ENCODE measurements around the gene SSBP2.
"Not testable (repeated sequence)": the region's sequence is repeated elsewhere in the genome, so short reads cannot be mapped to it uniquely, and the experiment has no call there.

The SSBP2 gene

GRCh38 chr5:81724108-81724507, 26.8 kb downstream of the SSBP2 start:
- Histone ChIP-seq H3K4me1 (ENCODE audit: control insufficient read depth, insufficient read depth, low read length) (peaks cover 3% of the 10 kb centered on the region), H3K9me3 (ENCODE audit: control insufficient read depth, low read length) (no peaks in the 10 kb centered on the region), H3K9ac (ENCODE audit: low read length) (no peak overlapping the region), H3K27me3 (ENCODE audit: control insufficient read depth, insufficient read depth, low read length) (no peaks in the 10 kb centered on the region), H3K4me3 (ENCODE audit: low read length) (no peak overlapping the region), H3K36me3 (ENCODE audit: control insufficient read depth, insufficient read depth, low read length) (no peaks in the 10 kb centered on the region)

- Histone ChIP-seq H3K36me3 (ENCODE audit: control insufficient read depth, insufficient read depth, low read length) (no peaks in the 10 kb centered on the region), H3K9me3 (ENCODE audit: control insufficient read depth, low read length) (no peaks in the 10 kb centered on the region), H3K4me1 (ENCODE audit: control insufficient read depth, insufficient read depth, low read length) (peaks cover 11% of the 10 kb centered on the region), H3K9ac (ENCODE audit: low read length) (no peak overlapping the region), H3K27me3 (ENCODE audit: control insufficient read depth, insufficient read depth, low read length) (no peaks in the 10 kb centered on the region), H3K4me3 (ENCODE audit: low read length) (no peak overlapping the region)
Observed at GRCh38 chr5:81721049-81721448, 29.8 kb downstream of the SSBP2 start.

- H3K9me3 ChIP-seq (ENCODE audit: control insufficient read depth, low read length), result no peaks in the 10 kb centered on the region
- H3K27me3 ChIP-seq (ENCODE audit: control insufficient read depth, insufficient read depth, low read length), result no peaks in the 10 kb centered on the region
- H3K36me3 ChIP-seq (ENCODE audit: control insufficient read depth, insufficient read depth, low read length), result no peaks in the 10 kb centered on the region
- no peak overlapping the region for H3K4me3 ChIP-seq (ENCODE audit: low read length)
- H3K4me1 ChIP-seq (ENCODE audit: control insufficient read depth, insufficient read depth, low read length), result peaks cover 11% of the 10 kb centered on the region
- H3K9ac ChIP-seq (ENCODE audit: low read length), result no peak overlapping the region
Observed at GRCh38 chr5:81719743-81720345, 31.1 kb downstream of the SSBP2 start.

- H3K4me3 ChIP-seq (ENCODE audit: low read length), result no peak overlapping the region
- H3K9ac ChIP-seq (ENCODE audit: low read length), result no peak overlapping the region
- H3K27me3 ChIP-seq (ENCODE audit: control insufficient read depth, insufficient read depth, low read length), result no peaks in the 10 kb centered on the region
- peaks cover 11% of the 10 kb centered on the region for H3K4me1 ChIP-seq (ENCODE audit: control insufficient read depth, insufficient read depth, low read length)
- H3K36me3 ChIP-seq (ENCODE audit: control insufficient read depth, insufficient read depth, low read length), result no peaks in the 10 kb centered on the region
- no peaks in the 10 kb centered on the region for H3K9me3 ChIP-seq (ENCODE audit: control insufficient read depth, low read length)
Observed at GRCh38 chr5:81718300-81718699, 32.6 kb downstream of the SSBP2 start.

GRCh38 chr5:81717860-81718259, 33.0 kb downstream of the SSBP2 start:
- no peaks in the 10 kb centered on the region for H3K9me3 ChIP-seq (ENCODE audit: control insufficient read depth, low read length)
- H3K9ac ChIP-seq (ENCODE audit: low read length), result no peak overlapping the region
- no peaks in the 10 kb centered on the region for H3K27me3 ChIP-seq (ENCODE audit: control insufficient read depth, insufficient read depth, low read length)
- peaks cover 11% of the 10 kb centered on the region for H3K4me1 ChIP-seq (ENCODE audit: control insufficient read depth, insufficient read depth, low read length)
- H3K36me3 ChIP-seq (ENCODE audit: control insufficient read depth, insufficient read depth, low read length), result no peaks in the 10 kb centered on the region
- H3K4me3 ChIP-seq (ENCODE audit: low read length), result no peak overlapping the region

GRCh38 chr5:81717226-81717625, 33.7 kb downstream of the SSBP2 start:
- no peak overlapping the region for H3K9ac ChIP-seq (ENCODE audit: low read length)
- no peak overlapping the region for H3K4me3 ChIP-seq (ENCODE audit: low read length)
- H3K4me1 ChIP-seq (ENCODE audit: control insufficient read depth, insufficient read depth, low read length), result peaks cover 11% of the 10 kb centered on the region
- no peaks in the 10 kb centered on the region for H3K36me3 ChIP-seq (ENCODE audit: control insufficient read depth, insufficient read depth, low read length)
- H3K9me3 ChIP-seq (ENCODE audit: control insufficient read depth, low read length), result no peaks in the 10 kb centered on the region
- no peaks in the 10 kb centered on the region for H3K27me3 ChIP-seq (ENCODE audit: control insufficient read depth, insufficient read depth, low read length)

- H3K9ac ChIP-seq (ENCODE audit: low read length); H3K9me3 ChIP-seq (ENCODE audit: control insufficient read depth, low read length): not testable (repeated sequence)
Observed at GRCh38 chr5:81714076-81714475, 36.8 kb downstream of the SSBP2 start.

GRCh38 chr5:81708889-81709288, 42.0 kb downstream of the SSBP2 start:
- no peak overlapping the region for H3K4me3 ChIP-seq (ENCODE audit: low read length)
- no peaks in the 10 kb centered on the region for H3K4me1 ChIP-seq (ENCODE audit: control insufficient read depth, insufficient read depth, low read length)
- H3K9me3 ChIP-seq (ENCODE audit: control insufficient read depth, low read length), result no peaks in the 10 kb centered on the region
- no peak overlapping the region for H3K9ac ChIP-seq (ENCODE audit: low read length)
- no peaks in the 10 kb centered on the region for H3K27me3 ChIP-seq (ENCODE audit: control insufficient read depth, insufficient read depth, low read length)
- no peaks in the 10 kb centered on the region for H3K36me3 ChIP-seq (ENCODE audit: control insufficient read depth, insufficient read depth, low read length)

More at GRCh38 chr5:81714076-81714475, 36.8 kb downstream of the SSBP2 start:
- not testable (repeated sequence) for H3K4me3 ChIP-seq (ENCODE audit: low read length); H3K27me3 ChIP-seq (ENCODE audit: control insufficient read depth, insufficient read depth, low read length); H3K36me3 ChIP-seq (ENCODE audit: control insufficient read depth, insufficient read depth, low read length); H3K4me1 ChIP-seq (ENCODE audit: control insufficient read depth, insufficient read depth, low read length)

GRCh38 chr5:81703840-81704239, 47.1 kb downstream of the SSBP2 start:
- no peaks in the 10 kb centered on the region for H3K36me3 ChIP-seq (ENCODE audit: control insufficient read depth, insufficient read depth, low read length)

GRCh38 chr5:81700166-81700565, 50.7 kb downstream of the SSBP2 start:
- H3K4me1 ChIP-seq (ENCODE audit: control insufficient read depth, insufficient read depth, low read length), result no peaks in the 10 kb centered on the region

More at GRCh38 chr5:81703840-81704239, 47.1 kb downstream of the SSBP2 start:
- Histone ChIP-seq H3K27me3 (ENCODE audit: control insufficient read depth, insufficient read depth, low read length) (no peaks in the 10 kb centered on the region), H3K9ac (ENCODE audit: low read length) (no peak overlapping the region), H3K4me3 (ENCODE audit: low read length) (no peak overlapping the region), H3K9me3 (ENCODE audit: control insufficient read depth, low read length) (no peaks in the 10 kb centered on the region), H3K4me1 (ENCODE audit: control insufficient read depth, insufficient read depth, low read length) (no peaks in the 10 kb centered on the region)

GRCh38 chr5:81698813-81699212, 52.1 kb downstream of the SSBP2 start:
- Histone ChIP-seq H3K27me3 (ENCODE audit: control insufficient read depth, insufficient read depth, low read length) (no peaks in the 10 kb centered on the region), H3K9me3 (ENCODE audit: control insufficient read depth, low read length) (no peaks in the 10 kb centered on the region), H3K9ac (ENCODE audit: low read length) (no peak overlapping the region), H3K36me3 (ENCODE audit: control insufficient read depth, insufficient read depth, low read length) (no peaks in the 10 kb centered on the region), H3K4me1 (ENCODE audit: control insufficient read depth, insufficient read depth, low read length) (no peaks in the 10 kb centered on the region), H3K4me3 (ENCODE audit: low read length) (no peak overlapping the region)

More at GRCh38 chr5:81700166-81700565, 50.7 kb downstream of the SSBP2 start:
- H3K4me3 ChIP-seq (ENCODE audit: low read length), result no peak overlapping the region
- H3K36me3 ChIP-seq (ENCODE audit: control insufficient read depth, insufficient read depth, low read length), result no peaks in the 10 kb centered on the region
- no peaks in the 10 kb centered on the region for H3K9me3 ChIP-seq (ENCODE audit: control insufficient read depth, low read length)
- no peaks in the 10 kb centered on the region for H3K27me3 ChIP-seq (ENCODE audit: control insufficient read depth, insufficient read depth, low read length)
- no peak overlapping the region for H3K9ac ChIP-seq (ENCODE audit: low read length)

GRCh38 chr5:81696418-81697397, 54.2 kb downstream of the SSBP2 start:
- no peaks in the 10 kb centered on the region for H3K36me3 ChIP-seq (ENCODE audit: control insufficient read depth, insufficient read depth, low read length)
- no peak overlapping the region for H3K9ac ChIP-seq (ENCODE audit: low read length)
- H3K9me3 ChIP-seq (ENCODE audit: control insufficient read depth, low read length), result no peaks in the 10 kb centered on the region
- no peak overlapping the region for H3K4me3 ChIP-seq (ENCODE audit: low read length)
- no peaks in the 10 kb centered on the region for H3K4me1 ChIP-seq (ENCODE audit: control insufficient read depth, insufficient read depth, low read length)
- H3K27me3 ChIP-seq (ENCODE audit: control insufficient read depth, insufficient read depth, low read length), result no peaks in the 10 kb centered on the region

Data from mucosa of stomach (tissue), 1 donor.